Measurements from ENCODE around the gene ROBO1. TPM values are rescaled to one million over a fixed set of nuclear protein-coding genes. Genes with fewer than 3 reads are reported as not detected.

The ROBO1 gene
- total RNA-seq, 1 experiment from 2014 or later, result 33.9 TPM

DNA sequence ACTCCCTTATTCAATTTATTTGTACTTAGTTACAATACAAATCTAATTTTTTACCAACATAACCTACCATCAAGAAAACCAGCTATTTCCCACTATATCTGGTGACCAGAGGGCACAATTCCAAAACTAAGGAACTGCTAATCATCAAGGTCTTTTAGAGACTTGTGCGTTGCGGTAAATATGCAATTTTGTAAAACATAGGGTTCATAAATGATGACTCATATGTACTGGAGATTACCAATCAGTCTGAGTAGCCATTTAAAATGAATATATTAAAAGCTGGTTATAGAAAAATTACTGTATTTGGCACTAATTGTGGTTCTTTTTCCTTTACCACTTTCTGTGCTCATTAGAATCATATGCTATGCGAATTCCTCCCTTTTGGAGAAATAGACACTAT is 859.6 kb downstream of the ROBO1 start:
- Mint-ChIP-seq H3K27me3 (ENCODE audit: unreplicated experiment) (no peaks in the 10 kb centered on the region), H3K4me3 (ENCODE audit: low read depth, unreplicated experiment) (no peak overlapping the region), H3K9me3 (ENCODE audit: low read depth, unreplicated experiment) (no peaks in the 10 kb centered on the region), H3K36me3 (ENCODE audit: insufficient read depth, unreplicated experiment) (no peaks in the 10 kb centered on the region), H3K4me1 (ENCODE audit: low read depth, unreplicated experiment) (no peaks in the 10 kb centered on the region), H3K27ac (ENCODE audit: unreplicated experiment) (no peak overlapping the region)
- intact Hi-C loops (cut with micrococcal nuclease; ENCODE audit: unreplicated experiment), result no loop called here
- CTCF ChIA-PET, result no interaction called here
- TF ChIP-seq, protein P1, sequence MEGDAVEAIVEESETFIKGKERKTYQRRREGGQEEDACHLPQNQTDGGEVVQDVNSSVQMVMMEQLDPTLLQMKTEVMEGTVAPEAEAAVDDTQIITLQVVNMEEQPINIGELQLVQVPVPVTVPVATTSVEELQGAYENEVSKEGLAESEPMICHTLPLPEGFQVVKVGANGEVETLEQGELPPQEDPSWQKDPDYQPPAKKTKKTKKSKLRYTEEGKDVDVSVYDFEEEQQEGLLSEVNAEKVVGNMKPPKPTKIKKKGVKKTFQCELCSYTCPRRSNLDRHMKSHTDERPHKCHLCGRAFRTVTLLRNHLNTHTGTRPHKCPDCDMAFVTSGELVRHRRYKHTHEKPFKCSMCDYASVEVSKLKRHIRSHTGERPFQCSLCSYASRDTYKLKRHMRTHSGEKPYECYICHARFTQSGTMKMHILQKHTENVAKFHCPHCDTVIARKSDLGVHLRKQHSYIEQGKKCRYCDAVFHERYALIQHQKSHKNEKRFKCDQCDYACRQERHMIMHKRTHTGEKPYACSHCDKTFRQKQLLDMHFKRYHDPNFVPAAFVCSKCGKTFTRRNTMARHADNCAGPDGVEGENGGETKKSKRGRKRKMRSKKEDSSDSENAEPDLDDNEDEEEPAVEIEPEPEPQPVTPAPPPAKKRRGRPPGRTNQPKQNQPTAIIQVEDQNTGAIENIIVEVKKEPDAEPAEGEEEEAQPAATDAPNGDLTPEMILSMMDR (IDR thresholded peaks at IDR 0.05; ENCODE audit: unreplicated experiment), result no peak
- DNase-seq, result no peak
- no TSS peak for BruUV-seq (replicated peaks)

GRCh38 chr3:78907367-78907766 is 860.4 kb downstream of the ROBO1 start:
- H3K4me1 Mint-ChIP-seq (ENCODE audit: low read depth, unreplicated experiment), result no peaks in the 10 kb centered on the region
- no peaks in the 10 kb centered on the region for H3K27me3 Mint-ChIP-seq (ENCODE audit: unreplicated experiment)
- H3K36me3 Mint-ChIP-seq (ENCODE audit: insufficient read depth, unreplicated experiment), result no peaks in the 10 kb centered on the region
- CTCF ChIA-PET, result no interaction called here
- H3K4me3 Mint-ChIP-seq (ENCODE audit: low read depth, unreplicated experiment), result no peak overlapping the region
- TF ChIP-seq, protein P1 (IDR thresholded peaks at IDR 0.05; ENCODE audit: unreplicated experiment), result no peak
- intact Hi-C loops (cut with micrococcal nuclease; ENCODE audit: unreplicated experiment), result no loop called here
- no peak for DNase-seq
- H3K9me3 Mint-ChIP-seq (ENCODE audit: low read depth, unreplicated experiment), result no peaks in the 10 kb centered on the region
- no peak overlapping the region for H3K27ac Mint-ChIP-seq (ENCODE audit: unreplicated experiment)
- BruUV-seq (replicated peaks), result no TSS peak

DNA sequence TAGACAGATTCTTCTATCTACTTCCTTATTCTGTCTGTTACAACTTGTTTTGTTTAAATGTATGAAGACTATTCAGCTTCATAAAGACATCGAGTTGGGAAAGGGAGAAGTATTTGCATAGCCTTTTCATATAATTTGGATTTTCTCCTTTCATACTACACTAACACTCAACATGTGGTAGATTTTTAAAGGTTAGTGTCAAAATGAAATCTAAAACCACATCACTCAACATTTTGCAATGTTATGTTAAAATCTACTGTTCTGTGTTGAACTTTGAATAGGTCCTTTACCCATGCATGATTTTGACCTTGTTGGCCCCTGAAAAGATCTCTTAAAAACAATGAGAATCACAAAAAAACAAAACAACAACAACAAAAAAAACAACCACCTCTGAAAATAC is 860.9 kb downstream of the ROBO1 start:
- TF ChIP-seq, protein P1 (IDR thresholded peaks at IDR 0.05; ENCODE audit: unreplicated experiment), result no peak
- no peak for DNase-seq
- no TSS peak for BruUV-seq (replicated peaks)
- Mint-ChIP-seq H3K27me3 (ENCODE audit: unreplicated experiment) (no peaks in the 10 kb centered on the region), H3K4me3 (ENCODE audit: low read depth, unreplicated experiment) (no peak overlapping the region), H3K4me1 (ENCODE audit: low read depth, unreplicated experiment) (no peaks in the 10 kb centered on the region), H3K9me3 (ENCODE audit: low read depth, unreplicated experiment) (no peaks in the 10 kb centered on the region), H3K36me3 (ENCODE audit: insufficient read depth, unreplicated experiment) (no peaks in the 10 kb centered on the region), H3K27ac (ENCODE audit: unreplicated experiment) (no peak overlapping the region)
- CTCF ChIA-PET, result no interaction called here
- intact Hi-C loops (cut with micrococcal nuclease; ENCODE audit: unreplicated experiment), result no loop called here

- no peaks in the 10 kb centered on the region for H3K27me3 Mint-ChIP-seq (ENCODE audit: unreplicated experiment)
- DNase-seq, result no peak
- intact Hi-C loops (cut with micrococcal nuclease; ENCODE audit: unreplicated experiment), result no loop called here
- CTCF ChIA-PET, result no interaction called here
- H3K36me3 Mint-ChIP-seq (ENCODE audit: insufficient read depth, unreplicated experiment), result no peaks in the 10 kb centered on the region
- no peak overlapping the region for H3K4me3 Mint-ChIP-seq (ENCODE audit: low read depth, unreplicated experiment)
- no peak overlapping the region for H3K27ac Mint-ChIP-seq (ENCODE audit: unreplicated experiment)
- TF ChIP-seq, protein P1 (IDR thresholded peaks at IDR 0.05; ENCODE audit: unreplicated experiment), result no peak
- H3K4me1 Mint-ChIP-seq (ENCODE audit: low read depth, unreplicated experiment), result no peaks in the 10 kb centered on the region
- no TSS peak for BruUV-seq (replicated peaks)
- H3K9me3 Mint-ChIP-seq (ENCODE audit: low read depth, unreplicated experiment), result no peaks in the 10 kb centered on the region
Measured at GRCh38 chr3:78906245-78906644, 861.6 kb downstream of the ROBO1 start.

GRCh38 chr3:78905700-78906099 is 862.1 kb downstream of the ROBO1 start:
- BruUV-seq (replicated peaks), result no TSS peak
- H3K9me3 Mint-ChIP-seq (ENCODE audit: low read depth, unreplicated experiment), result no peaks in the 10 kb centered on the region
- CTCF ChIA-PET, result no interaction called here
- TF ChIP-seq, protein P1 (IDR thresholded peaks at IDR 0.05; ENCODE audit: unreplicated experiment), result no peak
- no peak for DNase-seq
- H3K36me3 Mint-ChIP-seq (ENCODE audit: insufficient read depth, unreplicated experiment), result no peaks in the 10 kb centered on the region
- H3K4me3 Mint-ChIP-seq (ENCODE audit: low read depth, unreplicated experiment), result no peak overlapping the region
- no peaks in the 10 kb centered on the region for H3K27me3 Mint-ChIP-seq (ENCODE audit: unreplicated experiment)
- intact Hi-C loops (cut with micrococcal nuclease; ENCODE audit: unreplicated experiment), result no loop called here
- no peak overlapping the region for H3K27ac Mint-ChIP-seq (ENCODE audit: unreplicated experiment)
- no peaks in the 10 kb centered on the region for H3K4me1 Mint-ChIP-seq (ENCODE audit: low read depth, unreplicated experiment)
